K562 (cell line): ENCODE results near the gene RTN4. TPM values are rescaled to one million over a fixed set of nuclear protein-coding genes. Genes with fewer than 3 reads are reported as not detected.

Experiments used
- ARHGAP35 ChIP-seq: fragments of 450-650 bp; IDR thresholded peaks from 2 replicates; pipeline ENCODE4 v1.6.1; 2018; ENCODE audit not compliant: partially characterized antibody
- CBX1 ChIP-seq: sonication (generic); IDR thresholded peaks from 2 replicates; pipeline ENCODE4 v1.6.1; 2016; ENCODE audit warnings: antibody characterized with exemption, low read depth, mild to moderate bottlenecking
- E4F1 ChIP-seq: fragments of 250-450 bp; sonication (Bioruptor Pico); IDR thresholded peaks from 2 replicates; pipeline ENCODE4 v1.5.0; 2021; ENCODE audit warnings: mild to moderate bottlenecking, borderline replicate concordance
- ETV5 ChIP-seq: sonication (generic); formaldehyde crosslinking; IDR thresholded peaks from 2 replicates; pipeline ENCODE4 v1.4.0; 2020; ENCODE audit warnings: low read depth, mild to moderate bottlenecking, missing genetic modification reagents
- HMGN3 ChIP-seq: IDR thresholded peaks from 2 replicates; pipeline ENCODE4 v1.6.1; 2011; ENCODE audit warnings: borderline replicate concordance, low read depth, mild to moderate bottlenecking, mixed read lengths, low read length; ENCODE audit not compliant: insufficient read length; ENCODE audit errors: extremely low read depth
- HNRNPH1 ChIP-seq: fragments of 200-400 bp; formaldehyde crosslinking; optimal IDR thresholded peaks from 2 replicates; pipeline ENCODE3; 2017; ENCODE audit warnings: low read depth, mild to moderate bottlenecking, low read length, moderate library complexity
- MAFG ChIP-seq: fragments of 450-650 bp; conservative IDR thresholded peaks from 2 replicates; pipeline ENCODE4 v1.6.1; 2016; ENCODE audit warnings: missing genetic modification characterization, missing compliant biosample characterization
- MAFK ChIP-seq: IDR thresholded peaks from 2 replicates; pipeline ENCODE4 v1.6.1; 2011; ENCODE audit warnings: low read length, improper control_type of control experiment
- MEIS2 ChIP-seq: fragments of 450-650 bp; IDR thresholded peaks from 2 replicates; pipeline ENCODE4 v1.6.1; 2014; ENCODE audit warnings: mild to moderate bottlenecking; ENCODE audit not compliant: partially characterized antibody
- MTA1 ChIP-seq: fragments of 450-650 bp; IDR thresholded peaks from 2 replicates; pipeline ENCODE4 v1.6.1; 2017; ENCODE audit warnings: borderline replicate concordance
- NBN ChIP-seq: fragments of 450-650 bp; IDR thresholded peaks from 2 replicates; pipeline ENCODE4 v1.6.1; 2016; ENCODE audit warnings: low read depth, mild to moderate bottlenecking
- NFE2 ChIP-seq: IDR thresholded peaks from 2 replicates; pipeline ENCODE4 v1.6.1; 2014; ENCODE audit warnings: antibody characterized with exemption, low read depth
- NR2C1 ChIP-seq, 2 experiments: fragments of 450-650 bp; IDR thresholded peaks; 2 replicates each; pipeline ENCODE4 v1.6.1; 2017; ENCODE audit warnings: mild to moderate bottlenecking in 2 of 2, antibody characterized with exemption in 1 of 2, inconsistent platforms in 1 of 2, missing compliant biosample characterization in 1 of 2, missing genetic modification characterization in 1 of 2
- PATZ1 ChIP-seq: fragments of 250-450 bp; sonication (Bioruptor Pico); IDR thresholded peaks from 2 replicates; pipeline ENCODE4 v1.5.0; 2020; ENCODE audit warnings: mild to moderate bottlenecking, borderline replicate concordance
- PRPF4 ChIP-seq: fragments of 200-400 bp; formaldehyde crosslinking; IDR thresholded peaks from one replicate; pipeline ENCODE4 v1.6.1; 2017; ENCODE audit warnings: low read length, low read depth, mild to moderate bottlenecking; ENCODE audit not compliant: insufficient read depth, poor library complexity, severe bottlenecking
- RHOXF2B ChIP-seq: fragments of 250-450 bp; sonication (Bioruptor Pico); conservative IDR thresholded peaks from 2 replicates; pipeline ENCODE4 v1.5.1; 2021
- SNIP1 ChIP-seq: fragments of 450-650 bp; IDR thresholded peaks from 2 replicates; pipeline ENCODE4 v1.7.1; 2017; ENCODE audit warnings: low read depth, mild to moderate bottlenecking
- TEAD2 ChIP-seq: fragments of 450-650 bp; IDR thresholded peaks from 2 replicates; pipeline ENCODE4 v1.6.1; 2016; ENCODE audit warnings: missing genetic modification characterization, control low read depth, missing compliant biosample characterization
- TSC22D4 ChIP-seq: fragments of 450-650 bp; IDR thresholded peaks from 2 replicates; pipeline ENCODE4 v1.6.1; 2016; ENCODE audit warnings: missing genetic modification characterization, missing biosample characterization, control low read depth
- ZBTB9 ChIP-seq: fragments of 450-650 bp; formaldehyde crosslinking; IDR thresholded peaks from 2 replicates; pipeline ENCODE4 v1.4.0; 2020; ENCODE audit warnings: mild to moderate bottlenecking, moderate library complexity
- ZNF134 ChIP-seq: fragments of 250-450 bp; sonication (Bioruptor Pico); conservative IDR thresholded peaks from 2 replicates; pipeline ENCODE4 v1.4.0; 2020
- ZNF175 ChIP-seq: fragments of 200-800 bp; sonication (Bioruptor generic); IDR thresholded peaks from 2 replicates; pipeline ENCODE4 v1.6.1; 2016; ENCODE audit warnings: low read depth, mild to moderate bottlenecking, missing genetic modification characterization, missing compliant biosample characterization
- ZNF3 ChIP-seq: fragments of 250-450 bp; sonication (Bioruptor Pico); IDR thresholded peaks from 2 replicates; pipeline ENCODE4 v1.5.0; 2021; ENCODE audit warnings: mild to moderate bottlenecking, moderate library complexity
- ZNF551 ChIP-seq: fragments of 250-450 bp; sonication (Bioruptor Pico); IDR thresholded peaks from 2 replicates; pipeline ENCODE4 v1.5.0; 2021; ENCODE audit warnings: mild to moderate bottlenecking, moderate library complexity
- polyA plus RNA-seq, 8 experiments: library from polyadenylated mRNA; depleted of rRNA in 4 of 8; stranded (reverse) in 5 of 8; unstranded in 3 of 8; fragments of >200 nt; fragmentation: Nextera tagmentation in 2 of 8; fragmentation: Illumina TruSeq in 1 of 8; extraction: Ambion mirVana in 2 of 8; extraction: Trizol in 1 of 8; gene quantifications; 2 replicates each; pipeline versions ENCODE4 v1.2.1 to v1.2.3, GENCODE V29; 2011 to 2014; ENCODE audit warnings: inconsistent platforms in 1 of 8, missing spikeins in 1 of 8
- total RNA-seq, 7 experiments: library from RNA; depleted of rRNA in 6 of 7; stranded (reverse); fragments of >200 nt in 6 of 7; fragmentation: Illumina TruSeq in 2 of 7; extraction: Trizol in 2 of 7; gene quantifications; 2 replicates each; pipeline versions ENCODE4 v1.2.1 to v1.2.3, GENCODE V29; 2011 to 2021; ENCODE audit warnings: low replicate concordance in 1 of 7

The RTN4 gene
- total and polyA plus RNA-seq, 9 of the 15 experiments (the other 6 are each of a cell fraction or from before 2014, with no cell fraction given), result 73.0 to 248 (median 116) TPM

- TF ChIP-seq E4F1 (CRISPR knock-in tag) (no peak), ZNF551 (CRISPR knock-in tag) (no peak), TEAD2 (0 out of 2 replicates have a peak, but pooled peaks have one; percentile 6), ZNF3 (CRISPR knock-in tag) (no peak), ZNF175 (CRISPR knock-in tag) (no peak; the same call in 1 of the 2 replicates), RHOXF2B (CRISPR knock-in tag) (no peak), NBN (no peak), PATZ1 (CRISPR knock-in tag) (no peak; the same call in 1 of the 2 replicates), TSC22D4 (tag) (no peak), CBX1 (peak; percentile 42; the same call in 1 of the 2 replicates), ARHGAP35 (no peak), ETV5 (peak; percentile 36; the same call in 1 of the 2 replicates), NR2C1 (IDR thresholded peaks at IDR 0.05) (peak; percentile 89), NR2C1 (tag; IDR thresholded peaks at IDR 0.05) (peak; percentile 88), MEIS2 (no peak), MTA1 (0 out of 2 replicates have a peak, but pooled peaks have one; percentile 23), MAFG (tag) (no peak), HMGN3 (no peak), ZBTB9 (CRISPR knock-in tag) (0 out of 2 replicates have a peak, but pooled peaks have one; percentile 26), HNRNPH1 (no peak), ZNF134 (CRISPR knock-in tag) (no peak), MAFK (no peak), PRPF4 (no peak), SNIP1 (no peak), NFE2 (no peak)
Observed at GRCh38 chr2:54955358-54956110, 94.7 kb downstream of the RTN4 start (continued).
